Skeletal muscle satellite cell (primary cell): Measurements from ENCODE around the gene SGPP2.
"Not testable (repeated sequence)": the region's sequence is repeated elsewhere in the genome, so short reads cannot be mapped to it uniquely, and the experiment has no call there.

Experiments used
- H3K27me3 ChIP-seq: 2 replicates; pipeline ENCODE4 v1.7.0; 2013; ENCODE audit warnings: low read length; ENCODE audit not compliant: control insufficient read depth, insufficient read depth
- H3K36me3 ChIP-seq: 2 replicates; pipeline ENCODE4 v1.7.0; 2013; ENCODE audit warnings: mild to moderate bottlenecking, control low read depth, low read length; ENCODE audit not compliant: insufficient read depth
- H3K4me1 ChIP-seq: 2 replicates; pipeline ENCODE4 v1.7.0; 2013; ENCODE audit warnings: low read length; ENCODE audit not compliant: control insufficient read depth, insufficient read depth
- H3K4me2 ChIP-seq: 2 replicates; pipeline ENCODE4 v1.7.0; 2013; ENCODE audit warnings: mild to moderate bottlenecking, low read length
- H3K4me3 ChIP-seq: 2 replicates; pipeline ENCODE4 v1.7.0; 2013; ENCODE audit warnings: low read length
- H3K9ac ChIP-seq: 2 replicates; pipeline ENCODE4 v1.7.0; 2013; ENCODE audit warnings: mild to moderate bottlenecking, low read depth, low read length, moderate library complexity
- H3K9me3 ChIP-seq: replicated peaks from 2 replicates; pipeline ENCODE4 v1.7.0; 2013; ENCODE audit warnings: mild to moderate bottlenecking, control low read depth, low read length

The SGPP2 gene

DNA sequence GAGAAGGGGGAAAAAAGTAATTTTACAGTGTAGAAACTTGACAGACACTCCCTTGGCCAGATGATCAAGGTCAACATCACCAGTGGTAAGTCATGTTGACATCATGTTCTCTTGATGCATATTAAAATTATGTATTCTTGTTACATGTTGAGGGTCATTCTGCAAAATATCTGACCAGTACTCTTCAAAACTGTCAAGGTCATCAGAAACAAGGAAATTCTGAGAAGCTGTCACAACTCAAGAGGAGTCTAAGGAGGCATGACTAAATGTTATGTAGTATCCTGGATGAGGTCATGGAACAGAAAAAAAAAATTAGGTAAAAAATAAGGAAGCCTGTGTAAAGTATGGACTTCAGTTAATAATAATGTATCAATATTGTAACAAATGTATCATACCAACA is 6.3 kb downstream of the SGPP2 start:
- Histone ChIP-seq H3K36me3 (no peaks in the 10 kb centered on the region), H3K27me3 (peaks cover 10% of the 10 kb centered on the region), H3K4me2 (no peak overlapping the region), H3K4me3 (no peak overlapping the region), H3K9ac (no peak overlapping the region), H3K9me3 (no peaks in the 10 kb centered on the region), H3K4me1 (no peaks in the 10 kb centered on the region)

DNA sequence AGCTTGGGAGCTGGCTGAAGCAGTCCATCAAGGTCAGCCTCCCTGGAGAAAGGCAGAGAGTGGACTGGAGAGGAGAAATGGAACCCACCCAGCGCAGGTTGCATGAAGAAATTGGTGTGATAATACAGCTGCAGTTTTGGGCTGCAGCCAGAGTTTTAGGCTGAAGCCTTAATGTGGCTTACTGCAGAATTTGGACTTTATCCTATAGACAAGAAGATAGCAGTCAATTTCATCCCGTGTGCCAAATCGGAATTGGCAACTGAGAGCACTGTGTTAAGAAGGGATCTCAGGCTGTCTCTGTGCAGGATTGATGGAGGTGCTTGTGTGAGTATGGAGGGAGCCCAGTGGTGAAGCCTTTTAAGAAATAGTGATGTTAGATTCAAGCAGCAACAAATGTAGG is 7.5 kb downstream of the SGPP2 start:
- no peaks in the 10 kb centered on the region for H3K9me3 ChIP-seq
- no peak overlapping the region for H3K4me3 ChIP-seq
- H3K4me2 ChIP-seq = no peak overlapping the region
- H3K4me1 ChIP-seq = no peaks in the 10 kb centered on the region
- H3K9ac ChIP-seq = no peak overlapping the region
- no peaks in the 10 kb centered on the region for H3K36me3 ChIP-seq
- peaks cover 6% of the 10 kb centered on the region for H3K27me3 ChIP-seq

DNA sequence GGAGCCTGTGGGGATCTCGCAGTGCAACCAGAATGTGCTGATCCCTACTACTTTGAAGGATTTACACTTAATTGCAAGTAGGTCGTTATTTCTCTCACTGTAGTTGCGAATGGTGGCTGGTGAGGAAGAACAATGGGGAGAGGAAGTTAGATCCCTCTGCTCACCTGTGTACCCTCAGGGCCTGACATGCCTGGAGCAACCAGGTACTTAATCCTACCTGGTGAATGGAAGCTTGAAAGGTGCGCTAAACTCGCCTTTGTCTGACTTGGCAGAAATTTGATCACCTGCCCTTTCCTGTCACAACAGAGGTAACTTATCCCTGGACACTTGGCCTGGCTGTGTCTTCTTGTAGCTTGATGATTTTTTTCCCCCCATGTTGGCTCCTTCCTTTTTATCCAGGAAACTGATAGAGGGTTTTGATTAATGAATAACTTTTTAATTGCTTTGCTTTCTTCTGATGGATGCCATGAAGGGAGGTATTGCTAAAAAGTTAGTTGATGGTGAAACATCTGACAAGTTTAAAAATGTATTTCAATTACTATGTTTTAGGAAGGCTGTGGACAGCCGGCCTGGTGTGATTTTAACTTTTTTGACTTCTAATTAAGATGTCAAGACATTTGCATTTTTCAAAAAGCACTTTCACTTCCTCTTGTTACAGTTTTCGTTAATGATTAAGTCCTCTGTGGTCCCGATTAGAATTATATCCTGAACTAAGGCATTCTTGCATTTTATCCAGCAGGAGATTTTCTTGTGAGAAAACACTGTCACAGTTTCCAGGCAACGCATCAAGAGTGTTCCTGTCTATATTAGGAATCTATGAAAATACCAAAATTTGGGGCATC is 9.2 kb downstream of the SGPP2 start:
- Histone ChIP-seq H3K36me3 (no peaks in the 10 kb centered on the region), H3K27me3 (peaks cover 6% of the 10 kb centered on the region), H3K4me1 (no peaks in the 10 kb centered on the region), H3K4me3 (no peak overlapping the region), H3K4me2 (no peak overlapping the region), H3K9me3 (no peaks in the 10 kb centered on the region), H3K9ac (no peak overlapping the region)

- Histone ChIP-seq H3K27me3 (peaks cover 6% of the 10 kb centered on the region), H3K4me3 (no peak overlapping the region), H3K4me2 (no peak overlapping the region), H3K36me3 (no peaks in the 10 kb centered on the region), H3K9ac (no peak overlapping the region), H3K4me1 (no peaks in the 10 kb centered on the region), H3K9me3 (no peaks in the 10 kb centered on the region)
These were observed 9.9 kb downstream of the SGPP2 start for GRCh38 chr2:222434204-222434603.

- H3K4me3 ChIP-seq, H3K27me3 ChIP-seq, H3K4me1 ChIP-seq, H3K36me3 ChIP-seq, H3K9me3 ChIP-seq, H3K9ac ChIP-seq, H3K4me2 ChIP-seq: not testable (repeated sequence)
These were observed 11.2 kb downstream of the SGPP2 start for GRCh38 chr2:222435400-222436039.

DNA sequence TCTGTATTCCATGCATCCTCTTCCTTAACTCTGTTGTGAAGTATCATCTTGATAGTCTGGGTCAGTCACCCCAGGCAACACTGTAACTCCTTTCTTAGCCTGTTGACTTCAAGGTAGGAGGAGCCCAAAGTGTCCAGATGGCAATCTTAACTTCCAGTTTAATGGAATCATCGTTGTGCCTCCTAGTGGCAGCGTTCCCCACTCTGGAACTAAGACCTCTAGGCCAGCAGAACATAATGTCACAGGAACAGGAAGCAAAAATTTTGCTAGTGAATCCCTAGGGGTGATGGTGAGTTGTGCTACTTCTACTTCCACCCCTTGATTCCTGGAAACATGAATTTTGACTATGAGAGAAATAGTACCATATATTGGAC is 11.7 kb downstream of the SGPP2 start:
- H3K4me2 ChIP-seq = no peak overlapping the region
- no peak overlapping the region for H3K9ac ChIP-seq
- peaks cover 9% of the 10 kb centered on the region for H3K4me1 ChIP-seq
- H3K4me3 ChIP-seq = no peak overlapping the region
- no peaks in the 10 kb centered on the region for H3K36me3 ChIP-seq
- H3K27me3 ChIP-seq = peaks cover 6% of the 10 kb centered on the region
- no peaks in the 10 kb centered on the region for H3K9me3 ChIP-seq

DNA sequence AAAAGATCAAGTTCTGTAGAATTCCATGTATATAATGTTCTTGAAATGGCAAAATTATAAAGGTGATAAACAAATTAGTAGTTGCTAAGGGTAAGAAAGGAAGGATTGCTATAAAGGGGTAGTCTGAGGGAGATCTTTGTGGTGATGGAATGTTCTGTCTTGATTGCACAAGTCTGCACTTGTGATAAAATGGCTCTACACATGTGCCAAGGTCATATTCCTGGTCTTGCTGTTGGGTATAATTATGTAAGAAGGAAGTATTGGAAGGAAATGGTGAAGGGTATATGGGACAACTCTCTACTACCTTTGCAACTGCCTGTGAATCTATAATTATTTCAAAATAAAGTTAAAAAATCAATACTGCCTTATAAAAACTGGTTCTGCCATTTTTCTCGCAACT is 15.3 kb downstream of the SGPP2 start:
- Histone ChIP-seq H3K4me1 (peaks cover 9% of the 10 kb centered on the region), H3K4me3 (no peak overlapping the region), H3K36me3 (no peaks in the 10 kb centered on the region), H3K27me3 (no peaks in the 10 kb centered on the region), H3K9ac (no peak overlapping the region), H3K9me3 (no peaks in the 10 kb centered on the region), H3K4me2 (no peak overlapping the region)

GRCh38 chr2:222440673-222441422 is 16.5 kb downstream of the SGPP2 start:
- no peaks in the 10 kb centered on the region for H3K27me3 ChIP-seq
- peaks cover 9% of the 10 kb centered on the region for H3K4me1 ChIP-seq
- H3K9me3 ChIP-seq = no peaks in the 10 kb centered on the region
- H3K4me2 ChIP-seq = peak overlapping the region; percentile 23
- no peak overlapping the region for H3K9ac ChIP-seq
- no peak overlapping the region for H3K4me3 ChIP-seq
- H3K36me3 ChIP-seq = no peaks in the 10 kb centered on the region

DNA sequence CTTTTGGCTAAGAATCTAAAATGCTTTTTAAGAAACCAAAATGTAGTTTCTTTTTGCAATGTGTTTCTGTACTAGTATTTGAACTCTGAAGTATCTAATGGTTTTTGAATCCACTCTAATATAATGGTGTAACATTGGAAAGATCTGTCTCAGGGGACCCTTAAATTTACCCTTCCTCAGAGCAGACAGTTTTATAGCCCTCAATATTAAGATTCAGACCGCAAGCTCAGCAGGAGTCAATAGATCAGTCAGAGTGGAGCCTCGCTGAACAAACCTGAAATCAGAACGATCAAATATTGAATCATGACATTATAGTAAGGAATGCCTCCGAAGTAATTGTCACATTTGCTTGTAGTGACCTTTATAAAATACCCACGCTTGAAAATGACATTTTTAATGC is 18.3 kb downstream of the SGPP2 start:
- no peak overlapping the region for H3K4me3 ChIP-seq
- no peaks in the 10 kb centered on the region for H3K9me3 ChIP-seq
- H3K9ac ChIP-seq = no peak overlapping the region
- no peak overlapping the region for H3K4me2 ChIP-seq
- no peaks in the 10 kb centered on the region for H3K27me3 ChIP-seq
- peaks cover 9% of the 10 kb centered on the region for H3K4me1 ChIP-seq
- H3K36me3 ChIP-seq = no peaks in the 10 kb centered on the region

- no peak overlapping the region for H3K9ac ChIP-seq
- no peak overlapping the region for H3K4me2 ChIP-seq
These were observed 20.9 kb downstream of the SGPP2 start for GRCh38 chr2:222445227-222445626.

DNA sequence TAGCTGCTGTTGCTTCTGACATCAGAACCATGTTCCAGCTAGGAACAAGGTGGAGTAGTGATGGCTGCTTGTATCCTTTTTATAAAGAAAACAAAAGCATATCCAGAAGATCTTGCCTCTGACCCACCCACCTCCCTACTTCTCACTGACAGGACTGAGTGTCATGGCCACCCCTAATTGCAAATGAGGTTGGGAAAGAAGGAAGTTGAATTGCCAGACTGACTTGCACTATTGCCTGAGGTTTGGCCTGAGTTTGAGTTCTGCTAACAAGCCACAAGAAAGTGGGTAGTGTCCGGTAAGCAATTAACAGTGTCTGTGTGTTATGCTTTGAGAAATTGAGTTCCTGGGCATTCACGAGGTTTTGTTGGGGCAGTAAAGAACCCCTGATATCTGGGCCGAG is 22.8 kb downstream of the SGPP2 start:
- Histone ChIP-seq H3K9me3 (no peaks in the 10 kb centered on the region), H3K36me3 (no peaks in the 10 kb centered on the region), H3K4me2 (no peak overlapping the region), H3K27me3 (peaks cover 22% of the 10 kb centered on the region), H3K9ac (no peak overlapping the region), H3K4me1 (peaks cover 11% of the 10 kb centered on the region), H3K4me3 (no peak overlapping the region)

More at GRCh38 chr2:222445227-222445626, 20.9 kb downstream of the SGPP2 start:
- peaks cover 12% of the 10 kb centered on the region for H3K27me3 ChIP-seq
- no peaks in the 10 kb centered on the region for H3K36me3 ChIP-seq
- H3K4me1 ChIP-seq = peaks cover 18% of the 10 kb centered on the region
- H3K9me3 ChIP-seq = no peaks in the 10 kb centered on the region
- no peak overlapping the region for H3K4me3 ChIP-seq
